GM18868 (cell line): Measurements from ENCODE around the gene S100A7A.
"Not testable (repeated sequence)": the region's sequence is repeated elsewhere in the genome, so short reads cannot be mapped to it uniquely, and the experiment has no call there.

Experiments used
- ATAC-seq: cut with Tn5 transposase; IDR thresholded peaks from one replicate; pipeline ENCODE4 v1.9.1; 2021; ENCODE audit warnings: mild to moderate bottlenecking, moderate library complexity; ENCODE audit not compliant: unreplicated experiment

The S100A7A gene

DNA sequence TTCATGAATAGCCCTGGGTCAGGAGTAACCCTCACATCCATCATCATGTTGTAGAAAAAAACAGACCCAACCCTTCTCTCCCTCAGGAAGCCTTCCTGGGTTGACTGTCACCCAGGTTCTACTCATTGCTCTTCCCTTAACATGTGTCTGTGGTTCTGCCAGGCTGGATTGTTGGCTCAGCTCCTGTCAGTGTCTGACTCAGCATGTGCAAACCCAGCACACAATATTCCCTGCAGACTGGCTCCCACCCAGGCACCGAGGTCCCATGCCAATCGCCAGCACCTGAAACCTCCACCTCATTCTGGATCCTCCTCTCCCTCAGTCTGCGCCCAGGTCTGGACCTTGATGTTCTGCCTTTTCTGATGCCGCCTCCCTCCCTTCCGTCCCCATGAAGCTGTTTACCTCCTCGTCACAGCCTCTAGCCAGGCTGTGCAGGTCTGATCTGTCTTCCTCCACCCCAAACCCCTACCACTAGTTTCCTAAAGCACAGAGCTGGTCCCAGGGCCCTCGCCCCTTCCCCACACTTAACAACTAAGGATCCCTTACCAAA is 21.1 kb upstream of the S100A7A start:
- no peak for ATAC-seq

GRCh38 chr1:153395776-153396175 is 20.5 kb upstream of the S100A7A start:
- no peak for ATAC-seq

GRCh38 chr1:153396461-153396860 is 19.9 kb upstream of the S100A7A start:
- ATAC-seq, result no peak

GRCh38 chr1:153397051-153397923 is 19.0 kb upstream of the S100A7A start:
- ATAC-seq, result no peak

- no peak for ATAC-seq
Observed at GRCh38 chr1:153397924-153398651, 18.2 kb upstream of the S100A7A start.

- ATAC-seq, result no peak
Observed at GRCh38 chr1:153399401-153400055, 16.8 kb upstream of the S100A7A start.

DNA sequence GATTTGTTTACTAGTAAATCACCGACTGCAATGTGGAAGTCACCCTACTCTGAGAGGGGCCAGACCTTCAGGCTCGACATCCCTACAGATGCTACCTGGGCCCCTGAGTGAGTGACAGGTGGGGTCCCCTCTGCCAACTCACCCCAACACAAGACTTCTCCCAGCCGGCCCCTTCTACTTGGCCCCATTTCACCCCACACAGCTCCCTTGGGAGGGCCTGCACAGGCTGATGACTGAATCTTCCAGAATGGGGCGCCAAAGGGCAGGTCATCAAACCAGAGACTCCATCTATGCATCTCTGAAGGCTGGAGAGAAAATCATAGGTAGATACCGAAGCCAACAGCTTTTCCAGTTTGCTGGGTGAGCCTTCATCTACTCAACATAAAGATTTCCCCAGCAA is 16.1 kb upstream of the S100A7A start:
- no peak for ATAC-seq

DNA sequence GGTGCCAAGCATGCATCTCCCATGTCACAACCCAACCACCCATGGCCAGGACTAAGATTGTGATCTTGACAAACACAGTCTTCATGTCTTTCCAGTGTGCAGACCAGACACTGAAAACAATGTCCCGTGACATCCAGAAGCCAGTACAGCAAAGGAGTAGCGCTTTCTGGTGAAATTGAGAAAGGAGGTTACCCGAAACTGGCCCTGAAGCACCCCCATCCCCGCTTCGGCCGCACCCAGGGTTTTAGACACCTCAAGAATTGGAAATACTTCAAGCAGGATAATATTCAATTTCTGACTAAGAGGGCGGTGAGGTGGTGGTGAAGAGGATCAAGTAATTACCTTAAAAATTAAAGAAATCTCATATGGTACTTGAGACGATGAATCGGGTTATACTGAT is 14.9 kb upstream of the S100A7A start:
- ATAC-seq, result no peak

- no peak for ATAC-seq
Observed at GRCh38 chr1:153402226-153402625, 14.1 kb upstream of the S100A7A start.

DNA sequence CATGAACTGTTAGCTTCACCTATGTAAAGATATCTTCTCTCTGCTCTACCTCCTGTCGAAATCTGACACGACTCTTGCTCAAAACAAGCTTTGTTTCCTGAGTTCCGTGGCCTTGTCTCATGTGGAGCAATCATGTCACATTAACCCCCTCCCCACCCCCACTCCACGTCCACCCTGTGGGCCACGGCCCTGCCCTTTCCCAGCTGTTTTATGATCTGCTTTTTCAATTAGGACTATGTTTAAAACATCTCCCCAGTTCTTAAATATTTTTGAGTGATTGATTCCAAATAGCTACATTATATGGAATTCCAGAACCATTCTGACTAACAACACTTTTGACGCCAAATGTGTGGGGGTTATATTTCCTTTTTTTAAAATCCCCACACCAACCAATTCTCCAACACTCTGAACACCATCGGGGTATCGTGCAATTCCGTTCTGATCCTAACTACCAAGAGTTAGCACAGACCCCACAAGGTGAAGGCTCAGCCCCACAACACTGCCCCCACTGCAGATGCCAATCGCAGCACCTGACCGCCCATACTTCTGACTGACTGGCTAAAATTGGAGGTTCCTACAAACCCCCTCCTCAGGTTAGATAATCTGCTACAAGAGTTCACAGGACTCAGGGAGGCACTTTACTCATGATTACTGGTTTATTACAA is 12.8 kb upstream of the S100A7A start:
- no peak for ATAC-seq

DNA sequence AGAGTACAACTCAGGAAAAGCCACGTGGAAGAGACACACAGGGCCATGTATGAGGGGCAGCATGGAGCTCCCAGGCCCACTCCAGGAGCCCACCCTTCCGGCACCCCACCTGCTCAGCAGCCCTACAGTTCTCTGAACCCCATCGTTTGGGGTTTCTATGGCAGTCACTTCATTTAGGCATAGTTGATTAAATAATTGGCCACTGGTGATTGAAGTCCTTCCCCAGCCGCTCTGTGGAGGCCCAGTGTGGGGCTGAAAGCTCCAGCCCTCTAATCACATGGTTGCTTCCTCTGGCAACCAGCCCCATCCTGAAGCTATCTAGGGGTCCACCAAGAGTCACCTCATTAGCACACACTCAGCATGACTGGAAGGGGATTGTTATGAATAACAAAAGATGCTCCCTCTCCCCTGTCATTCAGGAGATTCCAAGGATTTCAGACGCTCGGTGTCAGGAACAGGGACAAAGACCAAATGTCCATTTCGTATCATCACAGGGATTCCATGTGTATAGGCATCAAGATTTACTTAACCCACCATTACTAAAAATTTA is 12.2 kb upstream of the S100A7A start:
- ATAC-seq, result no peak

DNA sequence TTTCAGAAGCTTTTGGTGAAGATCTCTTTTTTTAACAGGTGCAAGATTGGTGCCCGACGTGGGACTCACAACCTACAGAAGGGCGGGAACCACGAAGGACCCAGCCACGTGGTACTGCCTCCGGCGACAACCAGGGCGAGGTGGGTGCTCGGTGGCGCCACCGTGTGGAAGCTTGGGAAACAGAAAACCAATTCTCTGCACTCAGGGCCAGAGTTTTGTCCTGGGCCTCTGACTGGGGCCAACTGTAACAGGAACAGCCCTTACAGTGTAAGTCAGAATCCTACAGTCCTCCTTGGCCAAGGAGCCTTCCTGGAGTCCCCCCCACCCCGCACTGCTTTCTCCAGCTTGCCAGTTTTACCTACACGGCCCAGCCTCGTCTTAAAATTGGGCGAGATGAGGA is 11.6 kb upstream of the S100A7A start:
- ATAC-seq, result no peak

DNA sequence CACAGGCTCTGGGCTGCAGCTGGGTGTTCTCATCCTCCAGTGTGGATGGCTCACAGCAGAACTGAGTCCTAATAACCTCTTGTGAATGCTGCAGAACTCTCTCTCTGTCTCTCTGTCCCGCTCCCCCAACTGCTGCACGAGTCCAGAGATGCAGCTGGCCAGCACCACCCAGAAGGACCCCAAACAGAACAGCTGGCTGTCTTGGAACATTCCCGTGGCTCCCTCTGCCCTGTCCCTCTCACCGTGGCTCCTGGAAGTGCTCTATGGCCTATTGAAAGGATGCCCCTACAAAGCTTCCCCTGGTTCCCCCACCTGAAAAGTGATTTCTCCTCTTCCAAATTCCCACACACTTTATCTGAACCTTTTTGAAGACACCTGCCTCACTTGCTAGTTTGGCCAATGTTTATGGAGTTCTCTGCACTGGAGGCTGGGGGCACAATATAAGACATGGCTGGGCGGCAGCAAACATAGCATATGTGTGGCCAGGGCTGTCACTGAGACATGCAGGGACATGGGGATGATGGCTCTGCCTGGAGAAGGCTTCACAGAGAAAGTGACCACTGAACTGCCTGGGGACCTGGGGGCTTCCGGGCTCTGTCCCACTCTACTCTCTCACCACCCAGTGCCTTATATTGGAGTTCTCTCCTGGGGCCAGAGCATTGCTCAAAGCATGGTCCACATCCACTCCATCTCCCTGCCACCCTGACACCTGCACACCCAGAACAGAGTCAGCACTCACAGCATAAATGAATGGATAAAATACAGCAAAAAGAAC is 10.3 kb upstream of the S100A7A start:
- ATAC-seq, result not testable (repeated sequence)

- ATAC-seq, result not testable (repeated sequence)
Observed at GRCh38 chr1:153407274-153407673, 9.0 kb upstream of the S100A7A start.

GRCh38 chr1:153413961-153414360 is 2.4 kb upstream of the S100A7A start:
- ATAC-seq, result not testable (repeated sequence)

GRCh38 chr1:153417136-153417888 is 992 bp downstream of the S100A7A start:
- ATAC-seq, result no peak

GRCh38 chr1:153418758-153419435 is 2.6 kb downstream of the S100A7A start:
- ATAC-seq, result not testable (repeated sequence)

- ATAC-seq, result not testable (repeated sequence)
Observed at GRCh38 chr1:153419436-153419793, 3.1 kb downstream of the S100A7A start.
